Large intestine (tissue), 3 donors: ENCODE measurements around the gene ITGA6. TPM values are rescaled to one million over a fixed set of nuclear protein-coding genes. Genes with fewer than 3 reads are reported as not detected.

Experiments used
- DNase-seq, 2 donors: peaks; one replicate each; pipeline versions ENCODE4 v3.0.0 to v3.0.0-alpha.2; 2013
- H3K27ac ChIP-seq: one replicate; pipeline ENCODE4 v1.5.1; 2013; ENCODE audit warnings: low read length
- H3K27me3 ChIP-seq: 2 replicates; pipeline ENCODE4 v1.6.1; 2013; ENCODE audit warnings: low read length; ENCODE audit not compliant: control insufficient read depth, insufficient read depth
- H3K36me3 ChIP-seq: 2 replicates; pipeline ENCODE4 v1.6.1; 2013; ENCODE audit warnings: low read length; ENCODE audit not compliant: control insufficient read depth, insufficient read depth
- H3K4me1 ChIP-seq: one replicate; pipeline ENCODE4 v1.6.1; 2013; ENCODE audit warnings: low read length; ENCODE audit not compliant: control insufficient read depth, insufficient read depth
- H3K4me3 ChIP-seq: one replicate; pipeline ENCODE4 v1.5.1; 2013; ENCODE audit warnings: low read length
- H3K9me3 ChIP-seq: one replicate; pipeline ENCODE4 v1.6.1; 2013; ENCODE audit warnings: mild to moderate bottlenecking, low read depth, low read length, moderate library complexity; ENCODE audit not compliant: control insufficient read depth
- WGBS: methylation state at CpG from one replicate; pipeline ENCODE4 v1.1.5; 2013; ENCODE audit warnings: low lambda C conversion rate; ENCODE audit not compliant: insufficient coverage; 5-methylcytosine and 5-hydroxymethylcytosine counted together
- polyA plus RNA-seq: library from polyadenylated mRNA; unstranded; fragments of 120-200 nt; gene quantifications from one replicate; pipeline ENCODE4 v1.2.1, GENCODE V29; 2013

ITGA6 gene
- polyA plus RNA-seq, 1 donor = 75.8 TPM

DNA sequence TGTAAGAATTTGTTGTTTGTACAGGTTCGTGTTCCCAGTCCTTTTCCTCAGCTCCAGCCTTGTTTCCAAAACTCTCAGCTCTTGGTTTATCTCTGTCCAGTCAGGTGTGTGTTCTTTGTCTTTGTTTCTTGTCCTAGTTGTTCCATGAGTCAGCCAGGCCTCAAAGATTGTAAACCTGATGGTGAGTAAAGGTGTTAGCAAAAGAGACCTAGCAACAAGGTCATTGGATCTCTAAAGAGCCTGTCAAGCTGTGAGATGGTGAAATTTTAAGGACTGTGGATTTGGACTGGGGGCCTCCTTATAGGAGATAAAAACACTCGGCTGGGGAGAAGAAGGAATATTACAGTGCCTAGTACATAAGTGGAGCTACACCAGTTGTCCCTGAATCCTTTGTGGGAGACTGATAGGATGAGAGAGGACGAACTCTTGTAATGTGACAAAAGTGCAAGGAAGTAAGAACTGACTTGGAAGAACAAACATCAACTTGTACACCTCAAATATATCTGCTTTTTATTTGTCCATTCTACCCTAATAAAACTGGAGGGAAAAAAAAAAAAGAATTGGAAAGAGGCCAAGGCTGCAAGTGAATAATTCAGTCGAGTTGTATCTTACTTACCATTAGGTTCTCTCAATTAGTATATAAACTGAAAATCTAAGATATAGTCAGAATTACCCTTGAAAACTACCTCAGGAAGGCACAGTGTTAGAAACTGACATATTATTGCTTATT is 37.2 kb downstream of the ITGA6 start:
- Histone ChIP-seq H3K4me3 (no peak overlapping the region), H3K9me3 (no peaks in the 10 kb centered on the region), H3K27ac (peak overlapping the region; percentile 18), H3K36me3 (peaks cover 8% of the 10 kb centered on the region), H3K27me3 (no peaks in the 10 kb centered on the region), H3K4me1 (peaks cover 45% of the 10 kb centered on the region)
- 60% methylated on average over 2 of the region's 4 CpGs for WGBS
- peak; percentile 50 to 77 for DNase-seq

DNA sequence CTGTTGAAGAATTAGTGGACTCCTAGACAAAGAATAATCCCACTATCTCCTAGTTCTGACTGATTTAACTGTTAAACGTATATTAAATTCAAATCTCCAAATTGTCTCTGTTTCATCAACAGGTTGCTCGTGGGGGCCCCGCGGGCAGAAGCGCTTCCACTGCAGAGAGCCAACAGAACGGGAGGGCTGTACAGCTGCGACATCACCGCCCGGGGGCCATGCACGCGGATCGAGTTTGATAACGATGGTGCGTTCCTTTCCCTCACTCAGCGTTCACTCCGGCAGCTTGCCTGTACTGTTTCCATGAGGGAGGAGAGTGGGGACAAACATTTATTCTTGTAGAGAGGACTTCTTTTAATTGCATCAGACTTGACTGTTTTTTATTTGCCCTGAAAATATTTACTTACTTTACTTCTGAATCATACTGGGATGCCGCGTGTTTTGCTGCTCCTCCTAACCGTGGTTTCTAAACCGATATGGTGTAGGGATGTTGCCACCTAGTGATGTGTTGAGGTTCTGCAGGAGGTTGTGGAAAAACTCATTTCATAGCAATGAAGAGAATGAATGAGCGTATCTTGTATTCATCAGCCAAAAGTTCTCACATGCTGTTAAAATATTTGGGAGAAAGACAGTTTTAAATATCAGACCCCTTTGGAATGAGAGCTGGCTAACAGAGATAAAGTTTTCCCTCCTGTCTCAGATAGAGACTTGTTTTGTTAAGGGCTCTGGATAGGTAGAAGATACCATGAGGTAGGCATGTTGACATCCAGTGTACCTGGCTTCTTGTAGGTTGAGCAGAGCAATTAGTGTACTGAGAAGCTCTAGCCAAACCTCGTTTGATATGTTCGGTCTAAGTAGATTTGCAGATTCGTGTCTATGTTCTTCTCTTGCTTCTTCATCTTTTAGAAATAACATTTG is 38.3 kb downstream of the ITGA6 start:
- Histone ChIP-seq H3K36me3 (peaks cover 8% of the 10 kb centered on the region), H3K27me3 (no peaks in the 10 kb centered on the region), H3K9me3 (no peaks in the 10 kb centered on the region), H3K4me3 (no peak overlapping the region), H3K27ac (peak overlapping the region; percentile 18), H3K4me1 (peaks cover 45% of the 10 kb centered on the region)
- peak; percentile 69 for DNase-seq
- 0% methylated on average over 1 of the region's 24 CpGs for WGBS

DNA sequence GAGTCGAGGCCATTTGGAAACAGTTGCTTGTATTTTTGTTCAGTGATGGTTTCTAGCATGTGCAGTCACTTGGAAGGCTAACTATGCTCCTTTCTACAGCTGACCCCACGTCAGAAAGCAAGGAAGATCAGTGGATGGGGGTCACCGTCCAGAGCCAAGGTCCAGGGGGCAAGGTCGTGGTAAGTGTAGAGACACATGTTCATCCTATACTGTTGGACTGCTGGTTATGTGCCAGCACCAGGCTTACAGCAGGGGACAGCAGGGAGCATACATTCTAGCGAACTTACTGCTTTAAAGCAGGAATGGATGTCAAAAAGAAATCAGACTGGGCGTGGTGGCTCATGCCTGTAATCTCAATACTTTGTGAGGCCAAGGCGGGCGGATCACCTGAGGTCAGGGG is 40.0 kb downstream of the ITGA6 start:
- peaks cover 18% of the 10 kb centered on the region for H3K36me3 ChIP-seq
- H3K9me3 ChIP-seq = no peaks in the 10 kb centered on the region
- WGBS = no CpG with 5 or more reads among the region's 8 CpGs
- peaks cover 30% of the 10 kb centered on the region for H3K4me1 ChIP-seq
- no peak overlapping the region for H3K27ac ChIP-seq
- no peak overlapping the region for H3K4me3 ChIP-seq
- DNase-seq = no peak
- H3K27me3 ChIP-seq = no peaks in the 10 kb centered on the region

DNA sequence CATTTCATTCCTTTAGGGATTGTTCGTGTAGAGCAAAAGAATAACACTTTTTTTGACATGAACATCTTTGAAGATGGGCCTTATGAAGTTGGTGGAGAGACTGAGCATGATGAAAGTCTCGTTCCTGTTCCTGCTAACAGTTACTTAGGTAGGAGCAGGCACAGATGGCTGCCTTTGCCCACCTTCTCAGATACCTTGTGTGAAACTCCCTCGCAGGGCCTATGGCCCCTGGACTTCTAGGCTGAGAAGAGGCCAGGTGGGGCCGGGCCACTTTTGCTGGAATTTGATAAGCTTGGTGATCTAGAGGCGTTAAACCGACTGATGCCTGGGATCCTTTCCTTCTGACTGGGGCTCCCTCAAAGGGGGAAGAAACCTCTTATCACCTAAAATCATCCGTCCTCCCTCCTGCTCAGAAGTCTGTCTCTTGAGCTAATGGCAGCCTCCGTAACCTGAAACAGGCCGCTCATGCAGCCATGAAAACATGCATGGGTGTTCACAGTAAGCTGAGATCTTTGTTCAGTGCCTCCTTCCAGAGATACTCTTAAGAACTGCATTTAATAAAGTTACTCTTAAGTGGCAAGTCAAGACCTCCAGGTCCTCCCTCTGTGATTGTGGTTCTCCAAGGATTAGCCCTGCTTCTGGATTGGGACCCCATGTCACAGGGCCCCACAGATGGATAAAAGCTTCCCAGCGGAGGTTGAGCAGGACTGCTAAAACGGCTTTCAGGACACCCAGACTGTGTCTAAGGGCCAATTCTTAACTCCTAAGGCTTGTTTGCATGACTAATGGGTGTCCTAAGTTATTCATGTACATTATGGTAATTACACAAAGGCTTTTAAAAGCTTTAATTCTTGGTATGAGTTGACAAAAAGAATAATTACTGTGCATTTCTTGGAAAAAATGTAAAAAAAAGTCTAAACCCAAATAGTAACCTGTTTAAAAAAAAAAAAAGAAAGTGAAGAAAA is 43.9 kb downstream of the ITGA6 start:
- H3K4me3 ChIP-seq = no peak overlapping the region
- no peak for DNase-seq
- H3K36me3 ChIP-seq = peaks cover 33% of the 10 kb centered on the region
- H3K9me3 ChIP-seq = no peaks in the 10 kb centered on the region
- H3K4me1 ChIP-seq = no peaks in the 10 kb centered on the region
- no peaks in the 10 kb centered on the region for H3K27me3 ChIP-seq
- 100% methylated on average over 1 of the region's 11 CpGs for WGBS
- no peak overlapping the region for H3K27ac ChIP-seq

DNA sequence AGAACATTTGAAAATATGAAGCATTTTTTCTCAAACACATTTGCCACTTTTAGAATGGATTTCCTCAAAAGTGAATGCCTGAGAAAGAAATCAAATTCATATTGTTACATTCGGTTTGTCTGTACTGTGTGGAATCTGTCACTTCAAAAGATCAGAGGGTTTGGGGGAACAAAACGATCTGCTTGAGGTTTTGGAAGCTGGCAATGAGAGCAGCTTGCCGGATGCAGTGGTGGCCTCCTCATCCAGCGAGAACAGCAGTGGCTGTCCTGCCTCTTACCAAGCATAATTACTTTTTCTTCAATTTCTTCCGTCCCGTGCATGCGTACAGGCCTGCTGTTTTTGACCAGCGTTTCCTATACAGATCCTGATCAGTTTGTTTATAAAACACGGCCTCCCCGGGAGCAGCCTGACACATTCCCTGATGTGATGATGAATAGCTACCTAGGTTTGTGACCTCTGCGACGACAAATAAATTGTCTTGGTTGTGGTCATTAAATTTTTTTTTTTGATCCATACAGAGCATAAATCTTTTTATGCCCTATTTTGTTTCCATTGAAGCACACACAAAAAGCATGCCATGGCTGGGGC is 45.2 kb downstream of the ITGA6 start:
- H3K36me3 ChIP-seq = peaks cover 30% of the 10 kb centered on the region

DNA sequence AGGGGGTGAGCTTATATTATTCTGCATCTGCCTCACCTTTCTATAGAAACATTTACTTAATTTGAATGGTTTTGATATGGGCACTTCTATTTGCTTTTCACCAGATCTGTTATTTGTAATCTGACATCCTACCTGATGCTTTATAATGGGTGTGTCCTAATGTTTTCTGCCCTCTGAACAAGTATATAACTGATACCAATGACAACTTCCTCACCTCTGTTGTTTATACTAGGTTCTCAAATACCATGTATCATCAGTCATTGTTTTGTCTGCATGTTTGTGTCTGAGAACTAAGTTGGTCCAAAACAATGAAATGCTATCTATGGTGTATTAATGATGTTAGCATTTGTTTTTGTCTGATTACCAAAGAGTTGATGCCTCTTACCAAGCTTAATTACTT is 45.8 kb downstream of the ITGA6 start:
- Histone ChIP-seq H3K9me3 (no peaks in the 10 kb centered on the region), H3K4me3 (no peak overlapping the region), H3K36me3 (peaks cover 33% of the 10 kb centered on the region), H3K27ac (no peak overlapping the region), H3K4me1 (no peaks in the 10 kb centered on the region), H3K27me3 (no peaks in the 10 kb centered on the region)
- DNase-seq = no peak

More for the DNA sequence above, 45.2 kb downstream of the ITGA6 start:
- H3K4me1 ChIP-seq = no peaks in the 10 kb centered on the region
- no peak overlapping the region for H3K27ac ChIP-seq
- no CpG with 5 or more reads among the region's 12 CpGs for WGBS
- no peak overlapping the region for H3K4me3 ChIP-seq
- H3K9me3 ChIP-seq = no peaks in the 10 kb centered on the region
- DNase-seq = no peak
- H3K27me3 ChIP-seq = no peaks in the 10 kb centered on the region

DNA sequence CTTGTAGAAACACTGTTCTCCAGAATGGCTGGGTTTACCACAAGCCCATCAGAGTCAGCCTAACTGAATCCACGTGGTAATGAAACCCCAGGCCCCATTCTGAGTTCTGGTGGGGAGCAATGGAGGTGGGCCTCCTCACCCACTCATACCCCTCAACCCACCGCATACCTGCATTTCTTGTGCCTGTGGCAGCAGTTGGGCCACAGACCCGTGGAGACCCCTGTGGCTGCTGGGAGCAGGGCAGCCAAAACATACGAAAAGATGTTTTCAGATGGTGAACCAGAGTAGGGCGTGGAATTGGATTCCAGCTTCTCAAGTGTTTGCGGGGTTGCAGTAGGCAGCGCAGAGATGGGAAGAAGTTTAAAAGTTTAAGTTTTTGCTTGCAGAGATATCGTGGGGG is 51.0 kb downstream of the ITGA6 start:
- DNase-seq = no peak
- WGBS = 100% methylated on average over 3 of the region's 8 CpGs
- peaks cover 50% of the 10 kb centered on the region for H3K36me3 ChIP-seq

DNA sequence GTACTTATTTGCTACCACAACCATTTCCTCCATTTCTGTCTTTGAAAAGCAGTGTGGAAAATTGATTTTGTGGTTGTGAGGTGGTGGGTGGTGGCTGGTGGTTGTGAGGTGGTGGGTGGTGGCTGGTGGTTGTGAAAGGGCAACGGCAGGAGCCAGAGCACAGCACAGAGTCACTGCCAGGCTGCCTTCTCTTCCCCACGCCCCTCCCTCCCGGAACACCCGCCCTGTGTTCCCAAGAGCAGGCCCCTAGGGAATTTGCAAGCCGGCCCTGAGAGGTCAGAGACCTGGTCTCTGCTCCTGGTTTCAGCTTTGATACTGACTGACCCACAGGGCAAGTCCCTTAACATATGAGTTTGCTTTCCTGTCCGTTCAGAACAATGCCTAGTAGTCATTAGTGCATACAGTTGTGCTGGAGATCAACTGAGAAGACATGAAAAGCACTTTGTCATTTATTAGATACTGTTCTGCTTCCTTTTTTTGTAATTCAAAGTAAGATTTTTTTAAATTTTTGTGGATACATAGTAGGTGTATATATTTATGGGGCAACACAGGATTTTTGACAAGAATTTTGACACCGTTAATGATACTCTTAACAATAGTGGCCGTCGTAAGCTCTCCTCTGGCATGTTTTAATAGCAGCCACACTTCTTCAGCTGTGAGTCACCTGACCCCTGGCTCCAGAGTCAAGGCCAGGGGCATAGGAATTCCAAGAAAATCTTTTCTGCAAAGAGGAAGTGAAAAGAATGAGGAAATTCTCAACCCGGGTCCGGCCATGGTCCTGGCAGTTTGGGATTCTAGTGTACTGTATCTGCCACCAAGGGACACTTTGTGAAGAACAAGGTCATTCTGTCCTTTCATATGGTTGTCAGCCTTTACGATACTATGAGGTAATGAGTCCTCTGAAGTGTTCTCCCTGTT is 53.2 kb downstream of the ITGA6 start:
- Histone ChIP-seq H3K4me1 (peaks cover 3% of the 10 kb centered on the region), H3K27ac (no peak overlapping the region)
- DNase-seq = peak in 1 of 2 donors; percentile 38

More for the DNA sequence above, 51.0 kb downstream of the ITGA6 start:
- H3K4me3 ChIP-seq = no peak overlapping the region
- H3K27me3 ChIP-seq = no peaks in the 10 kb centered on the region
- H3K9me3 ChIP-seq = no peaks in the 10 kb centered on the region
- no peak overlapping the region for H3K27ac ChIP-seq
- peaks cover 3% of the 10 kb centered on the region for H3K4me1 ChIP-seq

More for the DNA sequence above, 53.2 kb downstream of the ITGA6 start:
- Histone ChIP-seq H3K36me3 (peaks cover 41% of the 10 kb centered on the region), H3K9me3 (no peaks in the 10 kb centered on the region), H3K27me3 (no peaks in the 10 kb centered on the region), H3K4me3 (no peak overlapping the region)
- WGBS = 67% methylated on average over 2 of the region's 12 CpGs
